Omental fat pad (tissue), 4 donors: ENCODE results near the gene GPX8. TPM values are rescaled to one million over a fixed set of nuclear protein-coding genes. Genes with fewer than 3 reads are reported as not detected.

Experiments
- ATAC-seq: fragments of 150-250 bp; one replicate; pipeline ENCODE4 v1.9.1; 2016; ENCODE audit warnings: mild to moderate bottlenecking, moderate library complexity; ENCODE audit not compliant: low FRiP score
- DNase-seq: peaks from one replicate; pipeline ENCODE4 v3.0.0-alpha.2; 2019; ENCODE audit warnings: low spot score
- CTCF ChIP-seq, 3 donors: fragments of 450-650 bp; IDR thresholded peaks; one replicate each; pipeline ENCODE4 v1.5.1; 2016 to 2017; ENCODE audit warnings: antibody characterized with exemption in 3 of 3, mild to moderate bottlenecking in 3 of 3, moderate library complexity in 2 of 3
- total RNA-seq, 4 donors: library from RNA; depleted of rRNA; stranded (reverse); fragments of >200 nt; gene quantifications; one replicate each; pipeline ENCODE4 v1.1.0, GENCODE V29; 2016

Gene GPX8
- total RNA-seq, 4 donors from 2014 or later, result 9.5 to 30.9 (median 17.7) TPM

GRCh38 chr5:55149308-55149795 lies 10.6 kb upstream of the GPX8 start:
- TF ChIP-seq CTCF (IDR thresholded peaks at IDR 0.05), result no peak
- DNase-seq (no peak), ATAC-seq (no peak)

- DNase-seq (no peak), ATAC-seq (no peak)
Measured at GRCh38 chr5:55151923-55152842, 7.8 kb upstream of the GPX8 start.

GRCh38 chr5:55154873-55155272 lies 5.1 kb upstream of the GPX8 start:
- no peak for TF ChIP-seq CTCF (IDR thresholded peaks at IDR 0.05)
- DNase-seq, result no peak
- no peak for ATAC-seq

More at GRCh38 chr5:55151923-55152842, 7.8 kb upstream of the GPX8 start:
- TF ChIP-seq CTCF (IDR thresholded peaks at IDR 0.05), result no peak

GRCh38 chr5:55160493-55161209 lies 680 bp downstream of the GPX8 start:
- DNase-seq, result no peak
- peak; percentile 81 for ATAC-seq
- TF ChIP-seq CTCF (IDR thresholded peaks at IDR 0.05), result no peak

- no peak for ATAC-seq
- DNase-seq, result no peak
- no peak for TF ChIP-seq CTCF (IDR thresholded peaks at IDR 0.05)
Measured at GRCh38 chr5:55162666-55163065, 2.7 kb downstream of the GPX8 start.

GRCh38 chr5:55171471-55171870 lies 11.5 kb downstream of the GPX8 start:
- no peak for DNase-seq
- ATAC-seq, result no peak
- no peak for TF ChIP-seq CTCF (IDR thresholded peaks at IDR 0.05)
